H1 (cell line): ENCODE measurements around the gene ENTPD1. TPM values are rescaled to one million over a fixed set of nuclear protein-coding genes. Genes with fewer than 3 reads are reported as not detected.
"Not testable (repeated sequence)": the region's sequence is repeated elsewhere in the genome, so short reads cannot be mapped to it uniquely, and the experiment has no call there.

ENCODE experiments used
- CTCF ChIA-PET: fragments of 300-600 bp; sonication (Branson Sonifier 250); formaldehyde crosslinking; loops from one replicate; lab custom pipeline; 2021; ENCODE audit not compliant: partially characterized antibody; lab: Charles Lee
- POLR2A ChIA-PET: fragments of 300-600 bp; sonication (Branson Sonifier 250); formaldehyde crosslinking; loops from one replicate; lab custom pipeline; 2021; ENCODE audit warnings: inconsistent platforms; ENCODE audit not compliant: partially characterized antibody; lab: Charles Lee
- DNase-seq, 2 experiments: peaks; one replicate each; pipeline versions ENCODE4 v3.0.0 to v3.0.0-alpha.2; 2010 to 2022; ENCODE audit warnings: low spot score in 2 of 2, low read depth in 1 of 2, mixed read lengths in 1 of 2
- FAIRE-seq: peaks from 2 replicates; lab custom pipeline; 2011; peaks lifted over from hg19 to GRCh38; lab: Jason Lieb, UNC
- H2AFZ ChIP-seq: 2 replicates; pipeline ENCODE4 v1.8.1; 2012; ENCODE audit warnings: low read length, inconsistent platforms
- H2AK5ac ChIP-seq: 2 replicates; pipeline ENCODE4 v1.6.1; 2013; ENCODE audit warnings: low read depth, low read length
- H2BK120ac ChIP-seq: replicated peaks from 2 replicates; pipeline ENCODE3; 2013; ENCODE audit warnings: low read depth, low read length, inconsistent platforms
- H2BK12ac ChIP-seq: 2 replicates; pipeline ENCODE4 v1.6.1; 2013; ENCODE audit warnings: low read depth, low read length
- H2BK15ac ChIP-seq: 2 replicates; pipeline ENCODE4 v1.6.1; 2013; ENCODE audit warnings: low read length
- H2BK20ac ChIP-seq: 2 replicates; pipeline ENCODE4 v1.6.1; 2013; ENCODE audit warnings: low read length
- H2BK5ac ChIP-seq: 2 replicates; pipeline ENCODE4 v1.6.1; 2013; ENCODE audit warnings: low read depth, low read length
- H3K14ac ChIP-seq: 2 replicates; pipeline ENCODE4 v1.6.1; 2013; ENCODE audit warnings: inconsistent platforms; ENCODE audit not compliant: insufficient read length
- H3K18ac ChIP-seq: 2 replicates; pipeline ENCODE4 v1.6.1; 2013; ENCODE audit warnings: low read length; ENCODE audit errors: extremely low read depth
- H3K23ac ChIP-seq: 2 replicates; pipeline ENCODE4 v1.6.1; 2013; ENCODE audit warnings: inconsistent platforms; ENCODE audit not compliant: insufficient read length
- H3K23me2 ChIP-seq: 2 replicates; pipeline ENCODE4 v1.6.1; 2013; ENCODE audit warnings: low read depth, low read length
- H3K27ac ChIP-seq: 2 replicates; pipeline ENCODE4 v1.6.1; 2011; ENCODE audit warnings: low read depth, low read length, inconsistent platforms
- H3K27me3 ChIP-seq, 4 experiments: replicated peaks in 1 of 4; 1 replicate in 1 of 4; 2 replicates in 3 of 4; pipeline versions ENCODE4 v1.6.1 to v1.8.1; 2011 to 2013; ENCODE audit warnings: low read length in 3 of 4, mild to moderate bottlenecking in 3 of 4, inconsistent platforms in 2 of 4, mixed read lengths in 2 of 4, moderate library complexity in 1 of 4; ENCODE audit not compliant: control insufficient read depth in 3 of 4, insufficient read depth in 3 of 4; ENCODE audit errors: extremely low read depth in 1 of 4
- H3K36me3 ChIP-seq, 4 experiments: 2 replicates each; pipeline versions ENCODE4 v1.6.1 to v1.8.1; 2011 to 2013; ENCODE audit warnings: mild to moderate bottlenecking in 4 of 4, low read length in 3 of 4, moderate library complexity in 2 of 4, control low read depth in 1 of 4, inconsistent platforms in 1 of 4; ENCODE audit not compliant: insufficient read depth in 4 of 4, control insufficient read depth in 2 of 4
- H3K4ac ChIP-seq: replicated peaks from 2 replicates; pipeline ENCODE3; 2013; ENCODE audit warnings: low read length, low read depth, mixed read lengths, inconsistent platforms; ENCODE audit not compliant: insufficient read length
- H3K4me1 ChIP-seq, 4 experiments: replicated peaks in 1 of 4; 1 replicate in 1 of 4; 2 replicates in 3 of 4; pipeline versions ENCODE4 v1.6.1 to v1.8.1; 2011 to 2013; ENCODE audit warnings: low read length in 3 of 4, inconsistent platforms in 2 of 4, mixed read lengths in 1 of 4; ENCODE audit not compliant: insufficient read depth in 4 of 4, control insufficient read depth in 3 of 4
- H3K4me2 ChIP-seq, 2 experiments: 2 replicates each; pipeline versions ENCODE4 v1.6.1 to v1.8.1; 2011 to 2013; ENCODE audit warnings: low read depth in 2 of 2, low read length in 2 of 2, control low read depth in 1 of 2, inconsistent platforms in 1 of 2, mild to moderate bottlenecking in 1 of 2; ENCODE audit not compliant: insufficient read depth in 1 of 2
- H3K4me3 ChIP-seq, 4 experiments: fragments of 200-600, 300-600 bp in 1 of 4; sonication (generic), shearing (Covaris generic), sonication (Bioruptor Twin) in 1 of 4; 2 replicates each; pipeline versions ENCODE4 v1.5.1 to v1.8.1; 2011 to 2016; ENCODE audit warnings: low read length in 4 of 4, low read depth in 3 of 4, control low read depth in 2 of 4, inconsistent platforms in 2 of 4, mild to moderate bottlenecking in 2 of 4, mixed read lengths in 1 of 4, moderate library complexity in 1 of 4; ENCODE audit not compliant: insufficient read depth in 2 of 4; ENCODE audit errors: extremely low read depth in 1 of 4
- H3K56ac ChIP-seq: replicated peaks from 2 replicates; pipeline ENCODE3; 2013; ENCODE audit warnings: low read depth, mild to moderate bottlenecking, mixed read lengths, low read length, inconsistent platforms; ENCODE audit not compliant: insufficient read length
- H3K79me1 ChIP-seq: 2 replicates; pipeline ENCODE4 v1.6.1; 2013; ENCODE audit warnings: low read depth, low read length, control low read depth
- H3K79me2 ChIP-seq, 2 experiments: 2 replicates each; pipeline versions ENCODE4 v1.6.1 to v1.8.1; 2012 to 2013; ENCODE audit warnings: low read length in 2 of 2, mild to moderate bottlenecking in 2 of 2, inconsistent platforms in 1 of 2; ENCODE audit not compliant: insufficient read depth in 2 of 2, control insufficient read depth in 1 of 2
- H3K9ac ChIP-seq, 4 experiments: replicated peaks in 1 of 4; 1 replicate in 1 of 4; 2 replicates in 3 of 4; pipeline versions ENCODE4 v1.6.1 to v1.8.1; 2011 to 2013; ENCODE audit warnings: low read depth in 3 of 4, low read length in 3 of 4, control low read depth in 2 of 4, mild to moderate bottlenecking in 2 of 4, moderate library complexity in 2 of 4, inconsistent platforms in 1 of 4; ENCODE audit errors: extremely low read depth in 1 of 4
- H3K9me3 ChIP-seq, 2 experiments: 2 replicates each; pipeline versions ENCODE4 v1.6.1 to v1.8.1; 2012 to 2013; ENCODE audit warnings: mild to moderate bottlenecking in 2 of 2, moderate library complexity in 2 of 2, control low read depth in 1 of 2, inconsistent platforms in 1 of 2, low read depth in 1 of 2, low read length in 1 of 2, mixed read lengths in 1 of 2; ENCODE audit not compliant: insufficient read depth in 2 of 2
- H4K20me1 ChIP-seq, 2 experiments: replicated peaks in 1 of 2; 2 replicates each; pipeline versions ENCODE3 to v1.8.1; 2011 to 2013; ENCODE audit warnings: inconsistent platforms in 2 of 2, low read length in 2 of 2, mild to moderate bottlenecking in 1 of 2; ENCODE audit not compliant: insufficient read depth in 2 of 2, control insufficient read depth in 1 of 2
- H4K5ac ChIP-seq: 2 replicates; pipeline ENCODE4 v1.6.1; 2013; ENCODE audit warnings: low read length, low read depth, mixed read lengths, inconsistent platforms; ENCODE audit not compliant: insufficient read length
- H4K8ac ChIP-seq: 2 replicates; pipeline ENCODE4 v1.8.0; 2013; ENCODE audit warnings: mild to moderate bottlenecking, moderate library complexity, low read length, inconsistent platforms; ENCODE audit not compliant: insufficient read depth; ENCODE audit errors: extremely low read depth
- H4K91ac ChIP-seq: replicated peaks from 2 replicates; pipeline ENCODE3; 2013; ENCODE audit warnings: low read length, mixed read lengths, inconsistent platforms; ENCODE audit not compliant: insufficient read length
- EP300 ChIP-seq, 2 experiments: IDR thresholded peaks; 1 replicate in 1 of 2; 2 replicates in 1 of 2; pipeline ENCODE4 v1.6.1; 2011 to 2012; ENCODE audit warnings: low read depth in 2 of 2, low read length in 2 of 2, mild to moderate bottlenecking in 2 of 2, borderline replicate concordance in 1 of 2, inconsistent platforms in 1 of 2, moderate library complexity in 1 of 2
- WGBS, 2 experiments: shearing (Covaris generic) in 1 of 2; methylation state at CpG; one replicate each; pipeline versions ENCODE4 v1.1.6 to v1.1.7; 2013 to 2015; ENCODE audit warnings: low lambda C conversion rate in 2 of 2, mixed read lengths in 2 of 2, inconsistent platforms in 1 of 2, low coverage in 1 of 2, missing lambda C conversion rate in 1 of 2; ENCODE audit not compliant: insufficient replicate concordance in 2 of 2, insufficient coverage in 1 of 2, insufficient read length in 1 of 2; ENCODE audit errors: extremely low coverage in 1 of 2, missing lambda C conversion rate in 1 of 2; 5-methylcytosine and 5-hydroxymethylcytosine counted together
- polyA plus RNA-seq, 7 experiments: library from polyadenylated mRNA; depleted of rRNA in 3 of 7; stranded (reverse) in 5 of 7; unstranded in 2 of 7; fragments of >200 nt in 5 of 7; fragments of 200-250 nt in 2 of 7; gene quantifications; 1 replicate in 5 of 7; 2 replicates in 1 of 7; 4 replicates in 1 of 7; pipeline versions ENCODE4 v1.2.1 to v1.2.3, GENCODE V29; 2011 to 2013; ENCODE audit warnings: missing spikeins in 2 of 7, mixed read lengths in 2 of 7
- total RNA-seq: library from RNA; stranded (reverse); fragmentation: NEBNext Ultra II Directional; extraction: Animal tissue kit (Norgen Biotek cat#: 25700); gene quantifications from 2 replicates; pipeline ENCODE4 v1.2.1, GENCODE V29; 2021

The ENTPD1 gene
- total and polyA plus RNA-seq, 2 of the 8 experiments (the other 6 are each of a cell fraction or from before 2014, with no cell fraction given), result 2.2 to 2.5 TPM

DNA sequence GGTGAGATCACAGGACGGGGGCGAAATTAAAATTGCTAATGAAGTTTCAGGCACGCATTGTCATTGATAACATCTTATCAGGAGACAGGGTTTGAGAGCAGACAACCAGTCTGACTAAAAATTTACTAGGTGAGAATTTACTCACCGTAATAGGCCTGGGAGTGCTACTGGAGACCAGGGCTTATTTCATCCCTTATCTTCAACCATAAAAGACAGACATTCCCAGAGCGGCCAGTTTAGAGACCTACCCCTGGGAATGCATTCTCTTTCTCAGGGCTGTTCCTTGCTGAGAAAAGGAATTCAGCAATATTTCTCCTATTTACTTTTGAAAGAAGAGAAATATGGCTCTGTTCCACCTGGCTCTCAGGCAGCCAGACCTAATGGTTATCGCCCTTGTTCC lies 23.1 kb upstream of the ENTPD1 start:
- H3K23me2 ChIP-seq, H3K27me3 ChIP-seq, CTCF ChIA-PET, H2BK15ac ChIP-seq, H3K4me1 ChIP-seq, H3K18ac ChIP-seq, H3K14ac ChIP-seq, H4K8ac ChIP-seq, H3K9ac ChIP-seq, H3K27ac ChIP-seq, POLR2A ChIA-PET, H2AFZ ChIP-seq, H3K4ac ChIP-seq, H2BK5ac ChIP-seq, H3K4me3 ChIP-seq, H2BK120ac ChIP-seq, H3K56ac ChIP-seq, H4K91ac ChIP-seq, H4K20me1 ChIP-seq, H2AK5ac ChIP-seq, H3K36me3 ChIP-seq, H3K4me2 ChIP-seq, H2BK20ac ChIP-seq, DNase-seq, H3K79me2 ChIP-seq, FAIRE-seq, H3K79me1 ChIP-seq, H4K5ac ChIP-seq, H2BK12ac ChIP-seq, H3K23ac ChIP-seq: not testable (repeated sequence)
- H3K9me3 ChIP-seq, result peaks cover 14 to 21% of the 10 kb centered on the region in 2 experiments
- 93% methylated on average over 6 of the region's 6 CpGs; no CpG with 5 or more reads in 1 of the 2 experiments for WGBS, 2 experiments
- TF ChIP-seq EP300 (IDR thresholded peaks at IDR 0.05; ENCODE audit: borderline replicate concordance in 1 of 2, low read depth in 2 of 2, low read length in 2 of 2), result peak in 1 of 2 experiments; percentile 87; a peak in 1 of 3 replicates
